ENCODE data around the gene MRPL38. TPM values are rescaled to one million over a fixed set of nuclear protein-coding genes. Genes with fewer than 3 reads are reported as not detected.

The MRPL38 gene
- polyA plus RNA-seq, 3 donors from 2014 or later: 55.9 to 67.5 (median 64.0) TPM

- H3K9me3 Mint-ChIP-seq: no peaks in the 10 kb centered on the region
These were observed 21.8 kb upstream of the MRPL38 start for GRCh38 chr17:75926456-75926855.

GRCh38 chr17:75925912-75926311 lies 21.2 kb upstream of the MRPL38 start:
- no peaks in the 10 kb centered on the region for H3K4me1 Mint-ChIP-seq
- no peaks in the 10 kb centered on the region for H3K9me3 Mint-ChIP-seq
- no peaks in the 10 kb centered on the region for H3K27me3 Mint-ChIP-seq (ENCODE audit: low read depth in 3 of 3)
- peaks cover 3 to 4% (median 3%) of the 10 kb centered on the region in 3 donors for H3K36me3 Mint-ChIP-seq
- DNase-seq: no peak
- no peak overlapping the region for H3K27ac Mint-ChIP-seq
- H3K4me3 Mint-ChIP-seq: no peak overlapping the region

More at GRCh38 chr17:75926456-75926855, 21.8 kb upstream of the MRPL38 start:
- H3K36me3 Mint-ChIP-seq: peaks cover 3 to 4% (median 3%) of the 10 kb centered on the region in 3 donors
- peak overlapping the region in 1 of 5 donors; percentile 7 for H3K4me3 Mint-ChIP-seq
- no peaks in the 10 kb centered on the region for H3K4me1 Mint-ChIP-seq
- no peak overlapping the region for H3K27ac Mint-ChIP-seq
- DNase-seq: no peak
- no peaks in the 10 kb centered on the region for H3K27me3 Mint-ChIP-seq (ENCODE audit: low read depth in 3 of 3)

- H3K27ac Mint-ChIP-seq: no peak overlapping the region
- no peak for DNase-seq
- H3K9me3 Mint-ChIP-seq: no peaks in the 10 kb centered on the region
- H3K27me3 Mint-ChIP-seq (ENCODE audit: low read depth in 3 of 3): no peaks in the 10 kb centered on the region
- H3K36me3 Mint-ChIP-seq: peaks cover 3 to 4% (median 3%) of the 10 kb centered on the region in 3 donors
- no peak overlapping the region for H3K4me3 Mint-ChIP-seq
- no peaks in the 10 kb centered on the region for H3K4me1 Mint-ChIP-seq
These were observed 20.4 kb upstream of the MRPL38 start for GRCh38 chr17:75925103-75925502.

GRCh38 chr17:75922963-75923874 lies 18.5 kb upstream of the MRPL38 start:
- no peak for DNase-seq
- Mint-ChIP-seq H3K36me3 (peaks cover 3 to 7% (median 3%) of the 10 kb centered on the region in 3 donors), H3K4me1 (no peaks in the 10 kb centered on the region), H3K9me3 (no peaks in the 10 kb centered on the region), H3K27ac (no peak overlapping the region), H3K27me3 (ENCODE audit: low read depth in 3 of 3) (no peaks in the 10 kb centered on the region), H3K4me3 (no peak overlapping the region)

GRCh38 chr17:75922173-75922961 lies 17.7 kb upstream of the MRPL38 start:
- no peak overlapping the region for H3K4me3 Mint-ChIP-seq
- no peaks in the 10 kb centered on the region for H3K27me3 Mint-ChIP-seq (ENCODE audit: low read depth in 3 of 3)
- peak overlapping the region in 1 of 6 donors; percentile 23 for H3K27ac Mint-ChIP-seq
- peaks cover 0 to under 1% of the 10 kb centered on the region in 2 donors for H3K4me1 Mint-ChIP-seq
- H3K9me3 Mint-ChIP-seq: no peaks in the 10 kb centered on the region
- peaks cover 0 to 7% (median 3%) of the 10 kb centered on the region in 3 donors for H3K36me3 Mint-ChIP-seq
- no peak for DNase-seq

- Mint-ChIP-seq H3K27ac (no peak overlapping the region), H3K4me3 (no peak overlapping the region), H3K9me3 (no peaks in the 10 kb centered on the region), H3K36me3 (peaks cover 0 to 8% (median 7%) of the 10 kb centered on the region in 3 donors), H3K4me1 (peaks cover 0 to 5% of the 10 kb centered on the region in 2 donors), H3K27me3 (ENCODE audit: low read depth in 3 of 3) (no peaks in the 10 kb centered on the region)
- no peak for DNase-seq
These were observed 16.9 kb upstream of the MRPL38 start for GRCh38 chr17:75921596-75921995.

GRCh38 chr17:75920045-75920560 lies 15.4 kb upstream of the MRPL38 start:
- Mint-ChIP-seq H3K4me3 (no peak overlapping the region), H3K36me3 (peaks cover 0 to 7% (median 6%) of the 10 kb centered on the region in 3 donors), H3K27ac (no peak overlapping the region), H3K4me1 (peaks cover 0 to 5% of the 10 kb centered on the region in 2 donors), H3K9me3 (no peaks in the 10 kb centered on the region), H3K27me3 (ENCODE audit: low read depth in 3 of 3) (no peaks in the 10 kb centered on the region)
- no peak for DNase-seq

GRCh38 chr17:75919611-75920010 lies 14.9 kb upstream of the MRPL38 start:
- DNase-seq: no peak
- H3K9me3 Mint-ChIP-seq: no peaks in the 10 kb centered on the region
- no peak overlapping the region for H3K4me3 Mint-ChIP-seq
- peaks cover 0 to 5% of the 10 kb centered on the region in 2 donors for H3K4me1 Mint-ChIP-seq
- no peak overlapping the region for H3K27ac Mint-ChIP-seq
- H3K27me3 Mint-ChIP-seq (ENCODE audit: low read depth in 3 of 3): no peaks in the 10 kb centered on the region
- H3K36me3 Mint-ChIP-seq: peaks cover 0 to 7% (median 6%) of the 10 kb centered on the region in 3 donors

- Mint-ChIP-seq H3K4me3 (peak overlapping the region in 1 of 5 donors; percentile 41), H3K36me3 (peaks cover 0 to 7% (median 6%) of the 10 kb centered on the region in 3 donors), H3K4me1 (peaks cover 0 to 5% of the 10 kb centered on the region in 2 donors), H3K9me3 (no peaks in the 10 kb centered on the region), H3K27me3 (ENCODE audit: low read depth in 3 of 3) (no peaks in the 10 kb centered on the region), H3K27ac (no peak overlapping the region)
- DNase-seq: no peak
These were observed 13.3 kb upstream of the MRPL38 start for GRCh38 chr17:75917917-75918445.

GRCh38 chr17:75917141-75917916 lies 12.6 kb upstream of the MRPL38 start:
- DNase-seq: no peak
- Mint-ChIP-seq H3K4me3 (peak overlapping the region in 1 of 5 donors; percentile 55), H3K9me3 (no peaks in the 10 kb centered on the region), H3K27me3 (ENCODE audit: low read depth in 3 of 3) (no peaks in the 10 kb centered on the region), H3K4me1 (peaks cover 0 to 5% of the 10 kb centered on the region in 2 donors), H3K36me3 (peaks cover 0 to 6% (median 4%) of the 10 kb centered on the region in 3 donors), H3K27ac (peak overlapping the region; percentile 15 to 74 (median 62))

GRCh38 chr17:75915268-75915667 lies 10.6 kb upstream of the MRPL38 start:
- H3K4me3 Mint-ChIP-seq: no peak overlapping the region
- no peak for DNase-seq
- peaks cover 0 to 2% (median 0%) of the 10 kb centered on the region in 6 donors for H3K9me3 Mint-ChIP-seq
- H3K27me3 Mint-ChIP-seq (ENCODE audit: low read depth in 3 of 3): no peaks in the 10 kb centered on the region
- peak overlapping the region in 1 of 6 donors; percentile 17 for H3K27ac Mint-ChIP-seq
- H3K4me1 Mint-ChIP-seq: peaks cover 0 to 5% of the 10 kb centered on the region in 2 donors
- H3K36me3 Mint-ChIP-seq: peaks cover 0 to 6% (median 4%) of the 10 kb centered on the region in 3 donors

- no peak for DNase-seq
- Mint-ChIP-seq H3K4me1 (peaks cover 0 to 5% of the 10 kb centered on the region in 2 donors), H3K4me3 (no peak overlapping the region), H3K27ac (no peak overlapping the region), H3K27me3 (ENCODE audit: low read depth in 3 of 3) (no peaks in the 10 kb centered on the region), H3K36me3 (peaks cover 0 to 6% (median 4%) of the 10 kb centered on the region in 3 donors), H3K9me3 (peaks cover 0 to 2% (median 0%) of the 10 kb centered on the region in 6 donors)
These were observed 10.1 kb upstream of the MRPL38 start for GRCh38 chr17:75914643-75915267.

All from immature natural killer cell (primary cell).